Activated CD8-positive, alpha-beta memory T cell treated with anti-CD3 and anti-CD28 coated beads for 48 hours (primary cell): Measurements from ENCODE around the gene TENT4B.

Experiments used
- DNase-seq, 3 experiments: peaks; one replicate each; pipeline ENCODE4 v3.0.0-alpha.2; 2020; ENCODE audit warnings: low read depth in 2 of 3, low spot score in 2 of 3

Gene TENT4B

DNA sequence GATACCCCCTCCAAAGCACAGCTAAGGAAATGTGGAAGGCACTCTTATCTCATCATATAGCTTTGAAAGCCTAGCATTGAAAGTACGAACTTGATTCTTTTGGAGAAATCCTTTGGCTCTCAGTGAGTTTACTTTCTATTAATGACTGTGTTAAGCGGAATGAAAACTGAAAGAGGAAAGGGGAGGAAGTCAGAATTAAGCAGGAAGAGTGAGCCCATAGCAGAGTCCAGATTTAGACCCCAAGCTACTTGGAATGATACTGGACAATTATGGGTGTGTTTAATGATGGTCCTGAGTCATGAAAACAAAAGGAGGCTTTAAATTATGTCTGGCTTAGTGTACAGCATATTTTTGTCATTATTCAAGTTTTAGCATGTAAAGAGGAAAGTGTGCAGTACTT, 42.2 kb downstream of the TENT4B start:
- no peak for DNase-seq

GRCh38 chr16:50195756-50196155, 42.6 kb downstream of the TENT4B start:
- no peak for DNase-seq

GRCh38 chr16:50197582-50197981, 44.5 kb downstream of the TENT4B start:
- no peak for DNase-seq

- no peak for DNase-seq
These were observed 45.8 kb downstream of the TENT4B start for GRCh38 chr16:50198802-50199403.

DNA sequence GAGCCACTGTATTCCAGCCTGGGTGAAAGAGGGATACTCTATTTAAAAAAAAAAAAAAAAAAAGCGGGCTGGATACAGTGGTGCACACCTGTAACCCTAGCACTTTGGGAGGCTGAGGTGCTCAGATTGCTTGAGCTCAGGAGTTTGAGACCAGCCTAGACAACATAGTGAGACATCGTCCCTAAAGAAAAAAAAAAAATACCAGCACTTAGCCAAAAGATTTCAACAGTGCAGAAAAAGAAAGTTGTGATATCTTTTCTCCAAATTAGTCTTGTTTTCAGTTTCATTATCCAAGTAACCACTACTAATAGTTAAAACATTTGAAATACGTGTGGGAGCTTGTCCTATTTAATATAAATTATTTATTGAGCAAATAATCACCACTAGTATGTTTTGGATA, 48.7 kb downstream of the TENT4B start:
- no peak for DNase-seq

- DNase-seq: no peak
These were observed 50.0 kb downstream of the TENT4B start for GRCh38 chr16:50202926-50203624.

- DNase-seq: no peak
These were observed 50.6 kb downstream of the TENT4B start for GRCh38 chr16:50203681-50204080.

GRCh38 chr16:50204453-50205108, 51.5 kb downstream of the TENT4B start:
- no peak for DNase-seq

DNA sequence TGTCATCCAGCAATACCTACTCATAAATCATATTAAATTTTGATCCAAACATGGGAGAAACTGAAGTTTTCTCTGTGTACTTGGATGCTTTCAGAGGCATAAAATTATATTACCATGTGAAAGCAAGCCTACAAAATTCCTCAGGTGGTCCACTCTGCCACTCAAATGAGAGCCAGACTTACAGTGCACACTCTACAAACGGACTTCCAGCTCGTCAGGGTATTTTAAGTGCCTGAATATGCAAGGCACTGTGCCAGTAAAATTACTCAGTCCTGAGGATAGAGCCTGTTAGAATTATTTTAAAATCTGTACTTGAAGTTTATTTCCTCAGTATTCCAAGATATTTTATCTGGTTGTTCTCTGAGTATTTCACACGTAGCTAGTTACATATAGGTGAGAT, 54.5 kb downstream of the TENT4B start:
- DNase-seq: no peak

DNA sequence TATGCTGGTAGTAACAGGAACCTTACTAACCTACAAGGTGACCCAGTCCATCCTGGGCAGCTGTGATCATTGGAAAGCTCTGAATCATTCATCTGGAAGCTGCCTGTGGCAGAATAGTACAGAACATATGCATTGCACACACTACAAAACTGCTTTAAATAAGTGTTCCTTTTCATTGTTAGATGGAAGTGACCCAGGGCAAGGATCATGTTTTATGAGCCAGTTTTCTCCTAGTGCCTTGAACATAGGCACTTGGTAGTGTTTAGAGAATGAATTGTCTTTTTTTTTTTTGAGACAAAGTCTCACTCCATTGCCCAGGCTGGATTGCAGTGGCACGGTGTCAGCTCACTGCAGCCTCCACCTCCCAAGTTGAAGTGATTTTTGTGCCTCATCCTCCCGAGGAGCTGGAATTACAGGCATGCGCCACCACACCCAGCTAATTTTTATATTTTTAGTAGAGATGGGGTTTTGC, 55.4 kb downstream of the TENT4B start:
- DNase-seq: no peak

GRCh38 chr16:50209546-50210265, 56.6 kb downstream of the TENT4B start:
- no peak for DNase-seq

GRCh38 chr16:50210266-50211038, 57.3 kb downstream of the TENT4B start:
- peak in 2 of 3 experiments; percentile 20 to 23 for DNase-seq

DNA sequence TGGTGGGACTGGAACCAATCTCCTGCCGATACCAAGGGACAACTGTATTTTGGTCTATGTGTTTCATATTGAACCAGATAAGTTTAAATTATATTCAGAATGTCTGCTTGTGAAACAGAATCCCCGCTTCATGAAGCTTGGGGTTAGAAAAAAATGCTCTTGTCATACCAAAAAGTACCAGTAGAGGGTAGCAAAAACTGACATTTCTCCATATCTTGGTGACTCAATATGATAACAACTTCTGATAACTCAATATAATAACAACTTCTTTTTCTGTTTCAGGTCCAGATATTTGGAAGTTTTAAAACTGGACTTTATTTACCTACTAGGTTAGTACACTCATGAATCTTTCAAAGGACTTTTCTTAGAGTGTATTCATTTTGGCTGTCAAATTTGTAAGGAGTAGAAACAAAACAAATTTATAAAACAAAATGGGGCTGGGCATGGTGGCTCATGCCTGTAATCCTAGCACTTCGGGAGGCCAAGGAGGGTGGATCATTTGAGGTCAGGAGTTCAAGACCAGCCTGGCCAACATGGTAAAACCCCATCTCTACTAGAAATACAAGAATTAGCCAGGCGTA, 60.9 kb downstream of the TENT4B start:
- DNase-seq: no peak

- DNase-seq: no peak
These were observed 62.6 kb downstream of the TENT4B start for GRCh38 chr16:50215680-50216079.

GRCh38 chr16:50216231-50216630, 63.1 kb downstream of the TENT4B start:
- no peak for DNase-seq

DNA sequence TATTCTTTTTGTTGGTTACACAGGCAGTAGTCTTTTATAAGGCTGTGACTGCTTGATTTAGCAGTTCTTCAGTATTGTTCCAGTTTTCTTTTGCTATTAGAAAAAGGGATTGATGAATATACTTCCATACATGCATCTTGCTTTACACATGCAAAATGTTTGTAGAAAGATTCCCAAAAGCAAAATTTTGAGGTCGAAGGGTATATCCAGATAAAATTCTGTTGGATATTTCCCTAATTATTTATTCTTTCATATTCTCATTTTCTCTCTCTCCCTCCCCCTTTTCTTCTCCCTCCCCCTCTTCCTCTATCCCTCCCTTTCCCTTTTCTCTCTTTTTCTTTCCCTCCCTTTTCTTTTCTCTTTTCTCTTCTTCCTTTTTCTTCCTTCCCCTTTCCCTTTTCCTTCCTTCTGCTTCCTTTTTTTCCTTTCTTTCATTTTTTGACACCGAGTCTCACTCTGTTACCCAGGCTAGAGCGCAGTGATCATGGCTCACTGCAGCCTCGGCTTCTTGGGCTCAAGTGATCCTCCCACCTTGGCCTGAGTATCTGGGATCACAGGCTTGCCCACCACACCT, 66.4 kb downstream of the TENT4B start:
- no peak for DNase-seq

GRCh38 chr16:50224286-50224685, 71.2 kb downstream of the TENT4B start:
- DNase-seq: no peak

- no peak for DNase-seq
These were observed 74.0 kb downstream of the TENT4B start for GRCh38 chr16:50227120-50227519.

- DNase-seq: no peak
These were observed 74.6 kb downstream of the TENT4B start for GRCh38 chr16:50227665-50228064.

DNA sequence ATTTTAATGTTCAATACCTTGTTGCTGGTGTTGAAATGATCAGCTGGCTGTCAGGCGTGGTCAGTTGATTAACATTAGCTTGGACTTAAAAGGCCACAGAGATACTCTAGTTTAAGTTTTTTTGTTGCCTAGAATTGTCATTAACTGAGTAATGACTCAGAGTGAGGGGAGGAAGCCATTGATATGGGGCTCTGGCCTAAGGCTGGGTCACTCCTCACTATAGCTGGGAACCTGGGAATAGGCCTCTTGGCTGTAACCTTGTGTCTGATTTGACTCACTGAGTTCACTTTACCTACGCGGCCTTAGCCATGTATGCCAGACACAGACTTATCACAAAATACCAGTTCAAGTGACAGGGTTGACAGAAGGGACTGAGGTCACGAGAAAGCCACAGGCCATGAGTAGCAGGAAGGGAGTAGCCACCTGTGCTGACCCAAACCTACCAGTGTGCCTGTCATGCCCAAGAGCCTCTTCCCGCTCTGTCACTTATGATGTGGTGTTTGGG, 75.3 kb downstream of the TENT4B start:
- DNase-seq: no peak
